Inflammatory macrophage treated with lipopolysaccharide for 4 hours (primary cell): ENCODE data around the gene DNASE1L1.
A peak's percentile ranks its signal among the peaks of the same experiment; 100 is the strongest.
"Not testable (repeated sequence)": the region's sequence is repeated elsewhere in the genome, so short reads cannot be mapped to it uniquely, and the experiment has no call there.

ENCODE experiments used
- DNase-seq: peaks from one replicate; pipeline ENCODE4 v3.0.0-alpha.2; 2020

The DNASE1L1 gene

DNA sequence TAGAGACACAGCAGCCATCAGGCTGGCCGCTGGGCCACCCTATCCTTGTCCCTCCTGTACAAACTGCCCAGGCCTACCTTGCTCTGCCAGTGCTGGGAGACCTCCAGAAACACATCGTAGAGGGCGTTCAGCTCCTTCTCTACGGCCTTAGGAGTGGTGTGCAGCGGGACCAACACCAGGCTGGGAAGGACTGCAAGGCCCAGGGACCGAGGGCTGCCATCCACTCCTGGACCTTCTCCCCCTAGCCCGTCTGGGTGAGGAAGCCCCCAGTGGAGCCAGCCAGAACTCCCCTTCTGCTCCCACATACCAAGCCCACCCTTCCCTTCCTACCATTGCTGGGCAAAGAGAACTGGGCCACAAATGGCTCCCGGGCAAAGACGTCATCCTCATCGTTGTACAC is 5.9 kb downstream of the DNASE1L1 start:
- no peak for DNase-seq

DNA sequence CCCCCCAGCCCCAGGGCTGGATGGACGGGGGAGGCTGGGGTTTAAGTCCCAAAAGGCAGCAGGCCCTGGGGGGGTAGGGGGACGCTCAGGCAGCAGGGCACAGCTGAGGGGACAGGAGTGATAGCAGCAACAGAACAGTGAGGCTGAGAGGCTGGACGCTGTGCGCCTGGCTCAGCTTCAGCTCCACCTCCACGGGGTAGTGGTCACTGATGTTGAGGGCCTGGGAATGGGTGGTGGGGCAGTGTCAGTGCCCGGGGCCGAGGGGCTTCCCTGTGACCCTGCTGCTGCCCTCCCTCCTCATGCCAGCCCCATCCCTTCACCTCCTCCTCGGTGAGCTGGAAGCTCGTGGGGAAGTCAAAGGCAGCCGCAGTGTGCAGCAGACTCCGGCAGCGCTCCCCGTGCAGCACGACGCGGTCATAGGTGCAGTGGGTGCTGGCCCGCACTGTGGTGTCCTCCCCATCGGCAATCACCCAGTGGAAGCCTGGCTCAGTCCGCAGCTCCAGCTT is 6.4 kb downstream of the DNASE1L1 start:
- DNase-seq, result no peak

- DNase-seq, result no peak
These were observed 7.0 kb downstream of the DNASE1L1 start for GRCh38 chrX:154401918-154402621.

GRCh38 chrX:154401045-154401799 is 7.8 kb downstream of the DNASE1L1 start:
- no peak for DNase-seq

DNA sequence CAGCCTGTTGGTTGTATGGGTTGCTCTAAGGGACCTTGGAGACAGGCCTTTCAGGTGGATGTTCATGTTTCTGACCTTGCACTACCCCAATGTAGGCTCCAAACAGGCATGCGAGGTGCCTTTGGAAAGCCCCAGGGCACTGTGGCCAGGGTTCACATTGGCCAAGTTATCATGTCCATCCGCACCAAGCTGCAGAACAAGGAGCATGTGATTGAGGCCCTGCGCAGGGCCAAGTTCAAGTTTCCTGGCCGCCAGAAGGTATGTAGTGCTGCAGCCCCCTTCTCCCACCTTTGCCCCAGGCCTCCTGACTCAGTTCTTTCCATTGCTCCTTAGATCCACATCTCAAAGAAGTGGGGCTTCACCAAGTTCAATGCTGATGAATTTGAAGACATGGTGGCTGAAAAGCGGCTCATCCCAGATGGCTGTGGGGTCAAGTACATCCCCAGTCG is 8.7 kb downstream of the DNASE1L1 start:
- DNase-seq, result not testable (repeated sequence)

DNA sequence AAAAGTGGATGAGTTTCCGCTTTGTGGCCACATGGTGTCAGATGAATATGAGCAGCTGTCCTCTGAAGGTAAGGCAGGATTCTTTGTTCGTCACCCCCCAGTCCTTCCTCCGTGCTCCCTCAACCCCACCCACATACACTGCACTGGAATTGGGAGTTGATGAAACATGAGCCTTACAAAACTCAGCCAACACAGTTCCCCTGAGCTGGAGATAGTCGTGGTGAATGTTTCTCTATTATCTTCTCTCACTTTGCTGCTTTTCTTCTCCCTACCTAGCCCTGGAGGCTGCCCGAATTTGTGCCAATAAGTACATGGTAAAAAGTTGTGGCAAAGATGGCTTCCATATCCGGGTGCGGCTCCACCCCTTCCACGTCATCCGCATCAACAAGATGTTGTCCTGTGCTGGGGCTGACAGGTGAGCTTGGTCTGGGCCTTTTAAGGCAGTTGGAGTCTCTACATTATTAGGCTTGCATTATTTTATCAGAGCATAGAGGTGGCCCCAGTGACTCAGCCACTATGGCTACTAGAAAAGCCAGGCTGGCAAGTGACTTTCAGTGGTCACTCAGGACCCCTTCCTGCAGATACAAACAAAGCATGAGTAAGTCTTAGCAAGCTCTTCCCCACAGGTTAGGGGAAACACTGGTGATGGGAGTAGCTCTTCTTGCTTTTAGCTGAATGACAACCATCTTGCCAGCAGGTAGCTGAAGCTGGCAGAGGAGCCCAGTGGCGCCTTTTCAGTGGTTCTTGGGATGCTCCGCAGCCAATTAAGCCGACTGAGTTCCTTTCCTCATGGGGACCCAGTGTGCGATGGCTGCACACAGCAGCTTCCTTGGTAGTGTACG is 9.3 kb downstream of the DNASE1L1 start:
- DNase-seq, result no peak

- DNase-seq, result peak; percentile 80
These were observed 10.2 kb downstream of the DNASE1L1 start for GRCh38 chrX:154398668-154399526.

GRCh38 chrX:154397888-154398667 is 11.0 kb downstream of the DNASE1L1 start, which contains the start of gene RPL10:
RPL10 (plus strand) TSS chrX:154398377; CDS start chrX:154398520, 143 bp downstream.
- DNase-seq, result peak; percentile 96

- DNase-seq, result peak; percentile 76
These were observed 11.8 kb downstream of the DNASE1L1 start for GRCh38 chrX:154396973-154397887.

DNA sequence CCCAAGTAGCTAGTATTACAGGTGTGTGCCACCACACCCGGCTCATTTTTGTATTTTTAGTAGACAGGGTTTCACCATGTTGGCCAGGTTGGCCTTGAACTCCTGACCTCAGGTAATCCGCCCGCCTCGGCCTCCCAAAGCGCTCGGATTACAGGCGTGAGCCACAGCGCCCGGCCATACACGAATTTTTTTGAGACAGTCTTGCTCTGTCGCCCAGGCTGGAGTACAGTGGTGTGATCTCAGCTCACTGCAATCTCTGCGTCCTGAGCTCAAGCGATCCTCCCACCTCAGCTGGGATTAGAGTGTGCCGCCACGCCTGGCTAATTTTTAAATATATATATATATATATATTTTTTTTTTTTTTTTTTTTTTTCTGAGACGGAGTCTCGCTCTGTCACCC is 12.7 kb downstream of the DNASE1L1 start:
- not testable (repeated sequence) for DNase-seq

- DNase-seq, result not testable (repeated sequence)
These were observed 19.0 kb downstream of the DNASE1L1 start for GRCh38 chrX:154389812-154390747.

- DNase-seq, result not testable (repeated sequence)
These were observed 20.4 kb downstream of the DNASE1L1 start for GRCh38 chrX:154388649-154389048.

DNA sequence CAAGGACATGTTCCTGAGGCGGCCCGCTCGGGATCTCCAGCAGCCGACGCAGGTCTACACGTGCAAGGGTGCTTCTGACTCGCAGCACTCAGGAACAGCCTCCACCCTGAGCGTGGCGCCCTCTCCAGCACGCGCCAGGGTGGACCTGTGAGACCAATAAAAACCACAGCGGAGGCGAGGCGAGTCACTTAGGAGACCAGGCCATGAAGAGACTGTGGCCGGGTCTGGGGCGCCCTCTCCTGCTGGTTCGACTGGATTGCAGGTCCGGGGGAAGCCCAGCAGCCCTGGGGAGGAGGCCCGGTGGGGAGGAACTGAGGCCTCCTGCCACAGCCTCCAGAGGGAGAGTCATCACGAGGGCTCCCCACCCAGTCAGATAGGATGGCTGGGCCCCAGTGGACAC is 21.0 kb downstream of the DNASE1L1 start:
- not testable (repeated sequence) for DNase-seq

- DNase-seq, result no peak
These were observed 24.7 kb downstream of the DNASE1L1 start for GRCh38 chrX:154384284-154384892.

DNA sequence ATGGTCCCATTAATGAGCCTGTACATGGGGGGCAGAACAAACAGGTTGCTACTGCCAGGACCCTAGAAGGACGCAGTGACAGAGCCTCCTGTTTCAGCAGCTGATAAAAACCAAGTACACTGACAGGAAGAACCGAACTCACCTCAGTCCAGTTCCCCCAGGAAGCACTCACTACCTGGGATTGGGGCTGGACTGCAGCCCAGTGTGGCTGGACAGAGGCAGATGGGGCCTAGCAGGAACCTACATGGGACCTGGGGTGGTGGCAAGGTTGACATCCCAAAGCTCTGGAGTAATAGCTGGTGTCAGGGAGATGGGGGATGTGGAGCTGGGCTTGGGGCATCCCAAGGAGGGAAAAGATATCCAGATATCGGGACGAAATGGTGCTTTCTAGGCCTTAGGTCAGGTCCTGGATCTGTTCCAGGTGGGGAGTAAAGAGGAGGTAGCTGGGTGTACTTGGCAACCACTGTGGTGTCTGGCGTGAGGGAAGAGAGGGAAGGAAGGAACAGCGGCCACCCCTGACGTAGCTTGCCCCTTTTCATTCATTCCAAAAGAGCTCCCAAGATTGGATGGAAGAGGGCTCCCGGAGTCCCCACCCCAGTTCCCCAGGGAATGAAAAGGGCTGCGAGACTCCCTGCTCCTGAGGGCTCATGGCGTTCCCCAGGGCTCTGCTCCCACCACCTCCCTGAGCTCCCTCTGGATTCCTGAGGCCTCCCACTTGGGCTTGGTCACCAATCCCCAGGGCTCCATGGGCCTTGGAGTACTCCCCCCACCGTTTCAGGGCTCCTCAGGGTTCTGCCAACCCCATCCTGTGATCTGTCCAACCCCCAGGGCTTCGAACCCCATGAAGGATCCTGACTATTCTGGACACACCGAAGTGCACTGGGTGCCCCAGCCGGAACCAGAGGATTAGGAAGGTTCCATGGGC is 25.4 kb downstream of the DNASE1L1 start:
- DNase-seq, result no peak

DNA sequence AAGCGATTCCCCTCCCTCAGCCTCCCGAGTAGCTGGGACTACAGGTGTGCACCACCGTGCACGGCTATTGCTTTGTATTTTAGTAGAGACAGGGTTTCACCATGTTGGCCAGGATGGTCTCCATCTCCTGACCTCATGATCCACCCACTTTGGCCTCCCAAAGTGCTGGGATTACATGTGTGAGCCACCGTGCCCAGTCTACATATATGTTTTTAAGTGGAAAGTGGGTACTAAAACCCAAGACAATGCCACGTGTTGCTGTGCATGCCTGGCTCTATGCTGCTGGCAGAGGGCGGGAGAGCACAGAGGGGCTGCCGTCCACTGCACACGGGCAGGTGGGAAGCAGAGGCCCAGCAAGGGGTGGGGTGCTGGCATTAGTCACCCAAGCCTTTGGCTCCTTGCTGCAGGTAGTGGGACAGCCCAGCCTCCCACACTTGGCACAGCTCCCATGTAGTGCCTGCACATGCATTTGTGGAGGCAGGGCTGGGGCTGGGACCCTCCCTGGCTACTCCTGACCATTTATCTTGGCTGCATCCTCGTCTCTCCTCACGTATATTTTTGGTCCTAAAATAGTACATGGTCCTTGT is 26.5 kb downstream of the DNASE1L1 start:
- no peak for DNase-seq

GRCh38 chrX:154381271-154381670 is 27.8 kb downstream of the DNASE1L1 start:
- no peak for DNase-seq
